ENCODE measurements around the gene PTCD2. TPM values are rescaled to one million over a fixed set of nuclear protein-coding genes. Genes with fewer than 3 reads are reported as not detected.

The PTCD2 gene
- total and polyA plus RNA-seq, 2 of the 8 experiments (the other 6 are each of a cell fraction or from before 2014, with no cell fraction given), result 7.3 to 15.4 TPM

- FAIRE-seq, result no peak
- CTCF ChIA-PET (ENCODE audit: partially characterized antibody), result interaction anchor here (1.1 to 1.8 kb wide), 4 partner anchors 14 to 187 kb away, joined by 3 to 4 read pairs (median 4); no protein-coding TSS in a partner anchor
These were observed 49.5 kb downstream of the PTCD2 start for GRCh38 chr5:72369711-72370110.

More at GRCh38 chr5:72369711-72370110, 49.5 kb downstream of the PTCD2 start:
- H3K18ac ChIP-seq (ENCODE audit: extremely low read depth, low read length), result no peak overlapping the region
- no peak for TF ChIP-seq ATF3 (IDR thresholded peaks at IDR 0.05; ENCODE audit: insufficient read depth, low read depth, low read length)
- TF ChIP-seq NANOG (IDR thresholded peaks at IDR 0.05; ENCODE audit: insufficient read depth, low read depth, low read length, poor library complexity, severe bottlenecking), result no peak
- no peak for TF ChIP-seq CTCF (IDR thresholded peaks at IDR 0.05; ENCODE audit: control extremely low read depth in 1 of 3, insufficient read depth in 1 of 3, low read depth in 1 of 3, low read length in 3 of 3)
- no peak for TF ChIP-seq NRF1 (IDR thresholded peaks at IDR 0.05; ENCODE audit: low read depth, low read length)
- TF ChIP-seq SP2 (IDR thresholded peaks at IDR 0.05; ENCODE audit: low read length), result no peak
- TF ChIP-seq POLR2AphosphoS5 (IDR thresholded peaks at IDR 0.05; ENCODE audit: low read depth, low read length), result no peak
- TF ChIP-seq SP1 (IDR thresholded peaks at IDR 0.05; ENCODE audit: low read depth, low read length), result no peak
- 76% methylated on average over 3 of the region's 3 CpGs; no CpG with 5 or more reads in 1 of the 2 experiments for WGBS, 2 experiments (ENCODE audit: extremely low coverage in 1 of 2, insufficient coverage in 1 of 2, insufficient read length in 1 of 2, insufficient replicate concordance in 2 of 2, low coverage in 1 of 2, low lambda C conversion rate in 2 of 2, missing lambda C conversion rate in 1 of 2)
- H2BK15ac ChIP-seq (ENCODE audit: low read length), result no peak overlapping the region
- no peak overlapping the region for H2BK20ac ChIP-seq (ENCODE audit: low read length)
- H3K36me3 ChIP-seq (ENCODE audit: control insufficient read depth in 2 of 4, insufficient read depth in 4 of 4, low read length in 3 of 4), result no peaks in the 10 kb centered on the region
- H2AFZ ChIP-seq (ENCODE audit: low read length), result no peak overlapping the region
- no peaks in the 10 kb centered on the region for H3K79me2 ChIP-seq (ENCODE audit: control insufficient read depth in 1 of 2, insufficient read depth in 2 of 2, low read length in 2 of 2)
- H3K27ac ChIP-seq (ENCODE audit: low read depth, low read length), result no peak overlapping the region
- H4K8ac ChIP-seq (ENCODE audit: extremely low read depth, insufficient read depth, low read length), result no peak overlapping the region
- no peak overlapping the region for H2BK120ac ChIP-seq (replicated peaks; ENCODE audit: low read depth, low read length)
- POLR2A ChIA-PET (ENCODE audit: partially characterized antibody), result no interaction called here
- H2AK5ac ChIP-seq (ENCODE audit: low read depth, low read length), result no peak overlapping the region
- H4K91ac ChIP-seq (replicated peaks; ENCODE audit: insufficient read length, low read length), result no peak overlapping the region
- H2BK5ac ChIP-seq (ENCODE audit: low read depth, low read length), result no peak overlapping the region
- no peak for DNase-seq (ENCODE audit: low read depth in 1 of 2, low spot score in 2 of 2)
- no peak overlapping the region for H3K14ac ChIP-seq (ENCODE audit: insufficient read length)
- no peaks in the 10 kb centered on the region for H3K79me1 ChIP-seq (ENCODE audit: low read depth, low read length)
- no peak overlapping the region for H3K4me2 ChIP-seq (ENCODE audit: insufficient read depth in 1 of 2, low read depth in 2 of 2, low read length in 2 of 2)
- H3K4me1 ChIP-seq (replicated peaks in 1 of 4; ENCODE audit: control insufficient read depth in 3 of 4, insufficient read depth in 4 of 4, low read length in 3 of 4), result no peaks in the 10 kb centered on the region; a peak in 1 of 7 replicates
- no peaks in the 10 kb centered on the region for H3K9me3 ChIP-seq (ENCODE audit: insufficient read depth in 2 of 2, low read depth in 1 of 2, low read length in 1 of 2)
- no peak overlapping the region for H2BK12ac ChIP-seq (ENCODE audit: low read depth, low read length)
- no peak overlapping the region for H3K4ac ChIP-seq (replicated peaks; ENCODE audit: insufficient read length, low read depth, low read length)
- H3K4me3 ChIP-seq (ENCODE audit: extremely low read depth in 1 of 4, insufficient read depth in 2 of 4, low read depth in 3 of 4, low read length in 4 of 4), result no peak overlapping the region
- no peaks in the 10 kb centered on the region for H4K20me1 ChIP-seq (replicated peaks in 1 of 2; ENCODE audit: control insufficient read depth in 1 of 2, insufficient read depth in 2 of 2, low read length in 2 of 2)
- H3K23me2 ChIP-seq (ENCODE audit: low read depth, low read length), result no peaks in the 10 kb centered on the region
- H3K27me3 ChIP-seq (replicated peaks in 1 of 4; ENCODE audit: control insufficient read depth in 3 of 4, extremely low read depth in 1 of 4, insufficient read depth in 3 of 4, low read length in 3 of 4), result no peaks in the 10 kb centered on the region
- H3K9ac ChIP-seq (replicated peaks in 1 of 4; ENCODE audit: extremely low read depth in 1 of 4, low read depth in 3 of 4, low read length in 3 of 4), result no peak overlapping the region
- H3K56ac ChIP-seq (replicated peaks; ENCODE audit: insufficient read length, low read depth, low read length), result no peak overlapping the region
- no peak overlapping the region for H3K23ac ChIP-seq (ENCODE audit: insufficient read length)
- no peak overlapping the region for H4K5ac ChIP-seq (ENCODE audit: insufficient read length, low read depth, low read length)

All from H1 (cell line).